ENCODE results near the gene TMEM163. TPM values are rescaled to one million over a fixed set of nuclear protein-coding genes. Genes with fewer than 3 reads are reported as not detected.

The TMEM163 gene
- polyA plus RNA-seq, 2 donors, result 0.10 to 0.11 TPM

- Histone ChIP-seq H3K36me3 (ENCODE audit: control insufficient read depth in 2 of 2, insufficient read depth in 2 of 2, low read length in 1 of 2) (no peaks in the 10 kb centered on the region), H3K27me3 (ENCODE audit: control insufficient read depth in 1 of 2, insufficient read depth in 2 of 2, low read length in 2 of 2) (no peaks in the 10 kb centered on the region), H3K4me1 (ENCODE audit: control insufficient read depth in 2 of 2, insufficient read depth in 2 of 2, low read length in 1 of 2) (no peaks in the 10 kb centered on the region), H3K27ac (ENCODE audit: low read depth in 2 of 2, low read length in 1 of 2) (no peak overlapping the region), H3K9me3 (ENCODE audit: control insufficient read depth in 2 of 2, insufficient read depth in 1 of 2, low read depth in 1 of 2, low read length in 1 of 2) (no peaks in the 10 kb centered on the region), H3K4me3 (ENCODE audit: low read depth in 1 of 2, low read length in 2 of 2) (no peak overlapping the region)
- 52 to 61% methylated on average over 2 of the region's 2 CpGs for WGBS, 2 donors
These were observed 136.3 kb downstream of the TMEM163 start for GRCh38 chr2:134582547-134582899.

- Histone ChIP-seq H3K27ac (ENCODE audit: low read depth in 2 of 2, low read length in 1 of 2) (no peak overlapping the region), H3K4me3 (ENCODE audit: low read depth in 1 of 2, low read length in 2 of 2) (no peak overlapping the region), H3K9me3 (ENCODE audit: control insufficient read depth in 2 of 2, insufficient read depth in 1 of 2, low read depth in 1 of 2, low read length in 1 of 2) (no peaks in the 10 kb centered on the region), H3K27me3 (ENCODE audit: control insufficient read depth in 1 of 2, insufficient read depth in 2 of 2, low read length in 2 of 2) (no peaks in the 10 kb centered on the region), H3K4me1 (ENCODE audit: control insufficient read depth in 2 of 2, insufficient read depth in 2 of 2, low read length in 1 of 2) (no peaks in the 10 kb centered on the region), H3K36me3 (ENCODE audit: control insufficient read depth in 2 of 2, insufficient read depth in 2 of 2, low read length in 1 of 2) (no peaks in the 10 kb centered on the region)
- WGBS, 2 donors, result 90 to 91% methylated on average over 10 of the region's 10 CpGs
These were observed 136.8 kb downstream of the TMEM163 start for GRCh38 chr2:134581877-134582546.

GRCh38 chr2:134578316-134578715 lies 140.5 kb downstream of the TMEM163 start:
- no peak overlapping the region for H3K27ac ChIP-seq (ENCODE audit: low read depth in 2 of 2, low read length in 1 of 2)
- no peaks in the 10 kb centered on the region for H3K36me3 ChIP-seq (ENCODE audit: control insufficient read depth in 2 of 2, insufficient read depth in 2 of 2, low read length in 1 of 2)
- H3K9me3 ChIP-seq (ENCODE audit: control insufficient read depth in 2 of 2, insufficient read depth in 1 of 2, low read depth in 1 of 2, low read length in 1 of 2), result no peaks in the 10 kb centered on the region
- H3K4me3 ChIP-seq (ENCODE audit: low read depth in 1 of 2, low read length in 2 of 2), result no peak overlapping the region
- no peaks in the 10 kb centered on the region for H3K27me3 ChIP-seq (ENCODE audit: control insufficient read depth in 1 of 2, insufficient read depth in 2 of 2, low read length in 2 of 2)
- H3K4me1 ChIP-seq (ENCODE audit: control insufficient read depth in 2 of 2, insufficient read depth in 2 of 2, low read length in 1 of 2), result no peaks in the 10 kb centered on the region
- WGBS, 2 donors, result 66 to 74% methylated on average over 7 of the region's 7 CpGs

GRCh38 chr2:134576478-134576877 lies 142.3 kb downstream of the TMEM163 start:
- no peaks in the 10 kb centered on the region for H3K9me3 ChIP-seq (ENCODE audit: control insufficient read depth in 2 of 2, insufficient read depth in 1 of 2, low read depth in 1 of 2, low read length in 1 of 2)
- no peaks in the 10 kb centered on the region for H3K27me3 ChIP-seq (ENCODE audit: control insufficient read depth in 1 of 2, insufficient read depth in 2 of 2, low read length in 2 of 2)
- no peak overlapping the region for H3K4me3 ChIP-seq (ENCODE audit: low read depth in 1 of 2, low read length in 2 of 2)
- no peaks in the 10 kb centered on the region for H3K36me3 ChIP-seq (ENCODE audit: control insufficient read depth in 2 of 2, insufficient read depth in 2 of 2, low read length in 1 of 2)
- no peaks in the 10 kb centered on the region for H3K4me1 ChIP-seq (ENCODE audit: control insufficient read depth in 2 of 2, insufficient read depth in 2 of 2, low read length in 1 of 2)
- H3K27ac ChIP-seq (ENCODE audit: low read depth in 2 of 2, low read length in 1 of 2), result no peak overlapping the region

GRCh38 chr2:134575888-134576287 lies 142.9 kb downstream of the TMEM163 start:
- Histone ChIP-seq H3K27me3 (ENCODE audit: control insufficient read depth in 1 of 2, insufficient read depth in 2 of 2, low read length in 2 of 2) (no peaks in the 10 kb centered on the region), H3K36me3 (ENCODE audit: control insufficient read depth in 2 of 2, insufficient read depth in 2 of 2, low read length in 1 of 2) (no peaks in the 10 kb centered on the region), H3K4me3 (ENCODE audit: low read depth in 1 of 2, low read length in 2 of 2) (no peak overlapping the region), H3K9me3 (ENCODE audit: control insufficient read depth in 2 of 2, insufficient read depth in 1 of 2, low read depth in 1 of 2, low read length in 1 of 2) (no peaks in the 10 kb centered on the region), H3K4me1 (ENCODE audit: control insufficient read depth in 2 of 2, insufficient read depth in 2 of 2, low read length in 1 of 2) (no peaks in the 10 kb centered on the region), H3K27ac (ENCODE audit: low read depth in 2 of 2, low read length in 1 of 2) (no peak overlapping the region)
- WGBS, 2 donors, result 83 to 92% methylated on average over 5 of the region's 5 CpGs

- no peaks in the 10 kb centered on the region for H3K4me1 ChIP-seq (ENCODE audit: control insufficient read depth in 2 of 2, insufficient read depth in 2 of 2, low read length in 1 of 2)
- no peaks in the 10 kb centered on the region for H3K36me3 ChIP-seq (ENCODE audit: control insufficient read depth in 2 of 2, insufficient read depth in 2 of 2, low read length in 1 of 2)
- no peak overlapping the region for H3K27ac ChIP-seq (ENCODE audit: low read depth in 2 of 2, low read length in 1 of 2)
- 66 to 72% methylated on average over 10 of the region's 10 CpGs for WGBS, 2 donors
- no peaks in the 10 kb centered on the region for H3K9me3 ChIP-seq (ENCODE audit: control insufficient read depth in 2 of 2, insufficient read depth in 1 of 2, low read depth in 1 of 2, low read length in 1 of 2)
- H3K4me3 ChIP-seq (ENCODE audit: low read depth in 1 of 2, low read length in 2 of 2), result no peak overlapping the region
- H3K27me3 ChIP-seq (ENCODE audit: control insufficient read depth in 1 of 2, insufficient read depth in 2 of 2, low read length in 2 of 2), result no peaks in the 10 kb centered on the region
These were observed 144.0 kb downstream of the TMEM163 start for GRCh38 chr2:134574611-134575330.

- no peaks in the 10 kb centered on the region for H3K9me3 ChIP-seq (ENCODE audit: control insufficient read depth in 2 of 2, insufficient read depth in 1 of 2, low read depth in 1 of 2, low read length in 1 of 2)
- no peak overlapping the region for H3K27ac ChIP-seq (ENCODE audit: low read depth in 2 of 2, low read length in 1 of 2)
- H3K36me3 ChIP-seq (ENCODE audit: control insufficient read depth in 2 of 2, insufficient read depth in 2 of 2, low read length in 1 of 2), result no peaks in the 10 kb centered on the region
- no peak overlapping the region for H3K4me3 ChIP-seq (ENCODE audit: low read depth in 1 of 2, low read length in 2 of 2)
- H3K27me3 ChIP-seq (ENCODE audit: control insufficient read depth in 1 of 2, insufficient read depth in 2 of 2, low read length in 2 of 2), result no peaks in the 10 kb centered on the region
- WGBS, 2 donors, result 64 to 89% methylated on average over 1 of the region's 1 CpG
- H3K4me1 ChIP-seq (ENCODE audit: control insufficient read depth in 2 of 2, insufficient read depth in 2 of 2, low read length in 1 of 2), result no peaks in the 10 kb centered on the region
These were observed 145.1 kb downstream of the TMEM163 start for GRCh38 chr2:134573724-134574123.

- Histone ChIP-seq H3K4me1 (ENCODE audit: control insufficient read depth in 2 of 2, insufficient read depth in 2 of 2, low read length in 1 of 2) (no peaks in the 10 kb centered on the region), H3K27ac (ENCODE audit: low read depth in 2 of 2, low read length in 1 of 2) (no peak overlapping the region), H3K4me3 (ENCODE audit: low read depth in 1 of 2, low read length in 2 of 2) (no peak overlapping the region), H3K27me3 (ENCODE audit: control insufficient read depth in 1 of 2, insufficient read depth in 2 of 2, low read length in 2 of 2) (no peaks in the 10 kb centered on the region), H3K9me3 (ENCODE audit: control insufficient read depth in 2 of 2, insufficient read depth in 1 of 2, low read depth in 1 of 2, low read length in 1 of 2) (no peaks in the 10 kb centered on the region), H3K36me3 (ENCODE audit: control insufficient read depth in 2 of 2, insufficient read depth in 2 of 2, low read length in 1 of 2) (no peaks in the 10 kb centered on the region)
These were observed 145.8 kb downstream of the TMEM163 start for GRCh38 chr2:134573085-134573370.

GRCh38 chr2:134572314-134573084 lies 146.3 kb downstream of the TMEM163 start:
- no peak overlapping the region for H3K4me3 ChIP-seq (ENCODE audit: low read depth in 1 of 2, low read length in 2 of 2)
- no peaks in the 10 kb centered on the region for H3K36me3 ChIP-seq (ENCODE audit: control insufficient read depth in 2 of 2, insufficient read depth in 2 of 2, low read length in 1 of 2)
- H3K27ac ChIP-seq (ENCODE audit: low read depth in 2 of 2, low read length in 1 of 2), result no peak overlapping the region
- WGBS, 2 donors, result 76 to 77% methylated on average over 9 of the region's 9 CpGs
- H3K4me1 ChIP-seq (ENCODE audit: control insufficient read depth in 2 of 2, insufficient read depth in 2 of 2, low read length in 1 of 2), result no peaks in the 10 kb centered on the region
- H3K9me3 ChIP-seq (ENCODE audit: control insufficient read depth in 2 of 2, insufficient read depth in 1 of 2, low read depth in 1 of 2, low read length in 1 of 2), result no peaks in the 10 kb centered on the region
- no peaks in the 10 kb centered on the region for H3K27me3 ChIP-seq (ENCODE audit: control insufficient read depth in 1 of 2, insufficient read depth in 2 of 2, low read length in 2 of 2)

Measured in esophagus (tissue), 2 donors.